ENCODE results near the gene TMEM198.

TMEM198 gene

DNA sequence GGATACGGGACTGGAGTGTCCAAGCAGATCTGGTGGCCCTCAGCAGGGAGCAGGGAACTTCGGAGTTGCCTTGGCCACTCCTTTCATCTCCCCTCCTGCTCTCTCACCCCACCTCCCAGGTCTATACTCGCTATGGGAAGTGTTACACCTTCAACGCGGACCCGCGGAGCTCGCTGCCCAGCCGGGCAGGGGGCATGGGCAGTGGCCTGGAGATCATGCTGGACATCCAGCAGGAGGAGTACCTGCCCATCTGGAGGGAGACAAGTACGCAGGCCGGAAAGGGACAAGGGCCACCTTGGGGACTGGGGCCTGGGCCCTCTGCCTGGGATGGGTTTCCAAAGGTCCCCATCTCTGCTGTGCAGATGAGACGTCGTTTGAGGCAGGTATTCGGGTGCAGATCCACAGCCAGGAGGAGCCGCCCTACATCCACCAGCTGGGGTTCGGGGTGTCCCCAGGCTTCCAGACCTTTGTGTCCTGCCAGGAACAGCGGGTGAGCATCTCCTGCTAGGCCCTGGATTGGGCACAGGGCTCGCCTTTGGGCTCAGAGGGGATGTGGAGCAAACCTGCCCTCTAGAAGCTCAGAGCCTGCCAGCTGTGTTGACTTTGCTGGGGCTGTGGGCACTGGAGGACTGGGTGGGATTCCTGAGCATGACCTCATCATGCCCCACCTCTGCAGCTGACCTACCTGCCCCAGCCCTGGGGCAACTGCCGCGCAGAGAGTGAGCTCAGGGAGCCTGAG, 12.0 kb upstream of the TMEM198 start:
- no peak overlapping the region for H3K4me3 ChIP-seq (ENCODE audit: low read length)
- H3K27me3 ChIP-seq (ENCODE audit: control insufficient read depth, insufficient read depth, low read length) = peaks cover 17% of the 10 kb centered on the region
- peaks cover 3% of the 10 kb centered on the region for H3K4me1 ChIP-seq (ENCODE audit: control insufficient read depth, low read depth, low read length)
- H3K27ac ChIP-seq (ENCODE audit: low read length) = no peak overlapping the region
- no peak overlapping the region for H3K9ac ChIP-seq (ENCODE audit: low read length)
- no peaks in the 10 kb centered on the region for H3K9me3 ChIP-seq (ENCODE audit: control insufficient read depth, low read depth, low read length)
- H3K36me3 ChIP-seq (ENCODE audit: control insufficient read depth, low read depth, low read length) = no peaks in the 10 kb centered on the region

DNA sequence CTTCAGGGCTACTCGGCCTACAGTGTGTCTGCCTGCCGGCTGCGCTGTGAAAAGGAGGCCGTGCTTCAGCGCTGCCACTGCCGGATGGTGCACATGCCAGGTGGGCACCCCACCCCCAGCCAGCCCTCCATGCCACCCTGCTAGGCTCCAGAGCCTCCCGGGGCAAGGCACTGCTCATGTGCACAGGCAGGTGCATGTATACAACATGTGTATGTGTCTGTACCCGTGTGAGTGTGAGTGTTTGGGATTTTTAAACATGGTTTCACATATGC, 11.5 kb upstream of the TMEM198 start:
- H3K27ac ChIP-seq (ENCODE audit: low read length) = no peak overlapping the region
- H3K27me3 ChIP-seq (ENCODE audit: control insufficient read depth, insufficient read depth, low read length) = peaks cover 17% of the 10 kb centered on the region
- no peaks in the 10 kb centered on the region for H3K36me3 ChIP-seq (ENCODE audit: control insufficient read depth, low read depth, low read length)
- no peak overlapping the region for H3K9ac ChIP-seq (ENCODE audit: low read length)
- H3K4me3 ChIP-seq (ENCODE audit: low read length) = no peak overlapping the region
- H3K4me1 ChIP-seq (ENCODE audit: control insufficient read depth, low read depth, low read length) = peaks cover 3% of the 10 kb centered on the region
- H3K9me3 ChIP-seq (ENCODE audit: control insufficient read depth, low read depth, low read length) = no peaks in the 10 kb centered on the region

DNA sequence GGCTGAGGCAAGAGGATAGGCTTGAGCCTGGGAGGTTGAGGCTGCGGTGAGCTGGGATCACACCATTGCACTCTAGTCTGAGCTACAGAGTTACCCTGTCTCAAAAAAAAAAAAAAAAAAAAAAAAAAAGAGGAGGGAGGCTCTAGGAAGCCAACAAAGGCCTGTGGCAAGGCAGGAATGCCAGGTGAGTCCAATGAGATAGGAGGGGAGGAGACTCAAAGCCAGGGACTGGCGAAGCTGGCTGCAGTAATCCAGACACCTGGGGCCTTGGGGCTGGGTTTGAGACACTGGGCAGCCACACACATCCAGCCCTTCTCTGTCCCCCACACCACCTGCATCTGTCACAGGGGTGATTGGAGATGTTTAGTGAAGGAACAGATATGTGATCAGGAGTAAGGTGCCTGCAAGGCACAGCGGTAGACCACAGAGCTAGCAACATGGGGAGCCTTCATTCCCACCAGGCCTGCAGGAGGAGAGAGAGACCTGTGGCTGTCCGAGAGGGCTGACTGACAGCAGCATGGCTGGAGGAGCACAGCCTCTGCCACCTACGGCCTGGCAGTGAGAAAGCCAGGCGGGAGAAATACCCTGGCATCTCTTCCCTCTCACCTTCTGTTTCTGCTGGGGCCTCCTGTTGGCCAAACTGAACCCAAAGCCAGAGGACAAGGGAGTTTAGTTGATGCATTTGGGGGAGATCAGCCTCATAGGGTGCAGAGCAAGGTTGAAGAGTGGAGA, 9.7 kb upstream of the TMEM198 start:
- H3K4me1 ChIP-seq (ENCODE audit: control insufficient read depth, low read depth, low read length) = peaks cover 18% of the 10 kb centered on the region
- peaks cover 9% of the 10 kb centered on the region for H3K27me3 ChIP-seq (ENCODE audit: control insufficient read depth, insufficient read depth, low read length)
- H3K27ac ChIP-seq (ENCODE audit: low read length) = no peak overlapping the region
- no peaks in the 10 kb centered on the region for H3K9me3 ChIP-seq (ENCODE audit: control insufficient read depth, low read depth, low read length)
- H3K36me3 ChIP-seq (ENCODE audit: control insufficient read depth, low read depth, low read length) = no peaks in the 10 kb centered on the region
- H3K9ac ChIP-seq (ENCODE audit: low read length) = no peak overlapping the region
- H3K4me3 ChIP-seq (ENCODE audit: low read length) = no peak overlapping the region

DNA sequence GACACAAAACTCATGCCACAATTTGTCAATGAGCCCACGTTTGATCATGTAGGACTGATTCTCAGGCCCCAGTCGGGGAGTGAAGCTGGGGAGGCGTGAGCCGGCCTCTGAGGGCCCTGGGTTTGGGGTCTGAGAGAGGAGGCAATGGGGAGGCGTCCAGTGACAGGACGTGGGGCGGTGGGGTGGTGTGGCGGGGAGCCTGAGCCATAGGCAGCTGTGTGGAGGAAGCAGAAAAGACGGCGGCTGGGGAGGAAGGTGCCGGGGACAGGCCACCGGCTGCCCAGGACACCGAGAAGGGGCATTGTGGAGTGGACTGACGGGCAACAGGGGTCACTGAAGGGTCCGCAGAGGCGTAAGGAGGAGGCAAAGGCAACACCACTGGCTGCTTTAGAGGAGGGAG, 7.4 kb upstream of the TMEM198 start:
- no peak overlapping the region for H3K4me3 ChIP-seq (ENCODE audit: low read length)
- H3K9me3 ChIP-seq (ENCODE audit: control insufficient read depth, low read depth, low read length) = no peaks in the 10 kb centered on the region
- H3K9ac ChIP-seq (ENCODE audit: low read length) = no peak overlapping the region
- H3K27me3 ChIP-seq (ENCODE audit: control insufficient read depth, insufficient read depth, low read length) = no peaks in the 10 kb centered on the region
- H3K4me1 ChIP-seq (ENCODE audit: control insufficient read depth, low read depth, low read length) = peaks cover 14% of the 10 kb centered on the region
- H3K27ac ChIP-seq (ENCODE audit: low read length) = no peak overlapping the region
- H3K36me3 ChIP-seq (ENCODE audit: control insufficient read depth, low read depth, low read length) = peaks cover 11% of the 10 kb centered on the region

DNA sequence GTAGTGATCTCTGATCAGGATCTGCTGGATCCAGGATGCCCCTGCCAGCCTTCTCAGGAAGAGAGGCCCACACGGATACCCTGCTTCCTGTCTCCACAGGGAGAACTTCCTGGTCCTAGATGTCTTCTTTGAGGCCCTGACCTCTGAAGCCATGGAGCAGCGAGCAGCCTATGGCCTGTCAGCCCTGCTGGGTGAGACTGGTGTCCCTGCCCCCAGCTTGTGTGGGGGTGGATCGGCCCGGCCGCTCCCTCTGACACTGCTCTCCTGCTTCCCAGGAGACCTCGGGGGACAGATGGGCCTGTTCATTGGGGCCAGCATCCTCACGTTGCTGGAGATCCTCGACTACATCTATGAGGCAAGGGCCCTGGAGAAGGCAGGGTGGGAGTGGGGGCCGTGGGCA, 6.9 kb upstream of the TMEM198 start:
- Histone ChIP-seq H3K9ac (ENCODE audit: low read length) (no peak overlapping the region), H3K27ac (ENCODE audit: low read length) (no peak overlapping the region), H3K36me3 (ENCODE audit: control insufficient read depth, low read depth, low read length) (peaks cover 11% of the 10 kb centered on the region), H3K9me3 (ENCODE audit: control insufficient read depth, low read depth, low read length) (no peaks in the 10 kb centered on the region), H3K27me3 (ENCODE audit: control insufficient read depth, insufficient read depth, low read length) (peaks cover under 1% of the 10 kb centered on the region), H3K4me3 (ENCODE audit: low read length) (no peak overlapping the region), H3K4me1 (ENCODE audit: control insufficient read depth, low read depth, low read length) (peaks cover 14% of the 10 kb centered on the region)

DNA sequence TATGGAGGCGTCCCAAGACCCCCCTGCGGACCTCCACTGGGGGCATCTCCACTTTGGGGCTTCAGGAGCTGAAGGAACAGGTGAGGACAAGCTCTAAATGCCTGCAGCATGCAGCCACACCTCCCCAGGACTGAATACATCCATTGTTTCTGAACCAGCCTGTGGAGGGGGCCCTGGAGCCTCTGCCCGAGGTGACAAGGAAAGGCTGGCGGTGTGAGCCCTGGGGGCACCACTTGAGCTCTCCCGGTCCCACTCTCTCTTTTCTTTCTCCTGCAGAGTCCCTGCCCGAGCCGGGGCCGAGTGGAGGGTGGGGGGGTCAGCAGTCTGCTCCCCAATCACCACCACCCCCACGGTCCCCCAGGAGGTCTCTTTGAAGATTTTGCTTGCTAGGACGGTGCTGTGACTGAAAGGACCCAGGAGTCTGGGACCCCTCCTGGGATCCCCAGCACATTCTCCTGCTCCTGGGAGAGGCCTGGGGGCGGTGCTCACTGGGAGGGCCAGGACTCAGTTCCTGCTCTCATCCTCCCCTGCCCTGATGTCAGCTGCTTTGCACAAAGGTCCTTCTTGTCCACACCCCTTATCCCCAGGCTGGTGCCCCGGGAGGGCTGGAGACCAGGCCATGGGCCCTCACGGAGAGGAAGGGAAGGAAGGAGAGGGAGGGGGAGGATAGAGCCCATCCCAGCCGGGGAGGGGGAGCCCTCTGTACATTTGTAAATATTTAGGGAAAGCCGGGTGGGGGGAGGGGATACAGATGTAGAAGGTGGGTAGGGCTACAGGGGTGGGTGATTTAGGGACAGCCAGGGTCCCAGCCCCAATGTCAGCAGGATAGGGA, 6.0 kb upstream of the TMEM198 start:
- H3K4me3 ChIP-seq (ENCODE audit: low read length) = no peak overlapping the region
- H3K9me3 ChIP-seq (ENCODE audit: control insufficient read depth, low read depth, low read length) = no peaks in the 10 kb centered on the region
- H3K27me3 ChIP-seq (ENCODE audit: control insufficient read depth, insufficient read depth, low read length) = peaks cover 10% of the 10 kb centered on the region
- H3K27ac ChIP-seq (ENCODE audit: low read length) = no peak overlapping the region
- H3K4me1 ChIP-seq (ENCODE audit: control insufficient read depth, low read depth, low read length) = peaks cover 20% of the 10 kb centered on the region
- H3K36me3 ChIP-seq (ENCODE audit: control insufficient read depth, low read depth, low read length) = peaks cover 11% of the 10 kb centered on the region
- H3K9ac ChIP-seq (ENCODE audit: low read length) = no peak overlapping the region

DNA sequence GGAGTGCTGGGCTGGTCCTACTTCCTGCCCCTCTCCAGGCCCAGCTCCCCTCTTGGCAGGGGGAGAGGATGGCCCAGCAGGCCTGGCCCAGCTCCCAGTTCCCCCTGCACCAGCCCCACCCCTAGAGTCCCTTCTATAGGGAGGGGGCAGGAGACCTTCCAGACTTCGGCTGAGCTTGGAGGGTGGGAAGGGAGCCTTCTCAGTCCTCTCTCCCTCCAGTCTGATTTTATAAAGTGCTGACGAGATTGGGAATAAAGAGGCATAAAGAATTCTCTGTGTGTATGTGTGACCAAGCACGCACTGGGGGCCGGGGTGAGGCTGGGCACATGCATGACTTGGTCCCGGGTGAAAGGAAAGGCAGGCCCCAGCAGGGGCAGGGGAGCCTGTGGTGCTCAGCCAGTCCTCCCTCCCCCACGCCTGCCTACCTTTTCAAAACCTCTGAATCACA, 5.3 kb upstream of the TMEM198 start:
- no peak overlapping the region for H3K27ac ChIP-seq (ENCODE audit: low read length)
- no peaks in the 10 kb centered on the region for H3K9me3 ChIP-seq (ENCODE audit: control insufficient read depth, low read depth, low read length)
- peaks cover 11% of the 10 kb centered on the region for H3K36me3 ChIP-seq (ENCODE audit: control insufficient read depth, low read depth, low read length)
- H3K4me1 ChIP-seq (ENCODE audit: control insufficient read depth, low read depth, low read length) = peaks cover 20% of the 10 kb centered on the region
- H3K9ac ChIP-seq (ENCODE audit: low read length) = no peak overlapping the region
- H3K27me3 ChIP-seq (ENCODE audit: control insufficient read depth, insufficient read depth, low read length) = peaks cover 10% of the 10 kb centered on the region
- no peak overlapping the region for H3K4me3 ChIP-seq (ENCODE audit: low read length)

DNA sequence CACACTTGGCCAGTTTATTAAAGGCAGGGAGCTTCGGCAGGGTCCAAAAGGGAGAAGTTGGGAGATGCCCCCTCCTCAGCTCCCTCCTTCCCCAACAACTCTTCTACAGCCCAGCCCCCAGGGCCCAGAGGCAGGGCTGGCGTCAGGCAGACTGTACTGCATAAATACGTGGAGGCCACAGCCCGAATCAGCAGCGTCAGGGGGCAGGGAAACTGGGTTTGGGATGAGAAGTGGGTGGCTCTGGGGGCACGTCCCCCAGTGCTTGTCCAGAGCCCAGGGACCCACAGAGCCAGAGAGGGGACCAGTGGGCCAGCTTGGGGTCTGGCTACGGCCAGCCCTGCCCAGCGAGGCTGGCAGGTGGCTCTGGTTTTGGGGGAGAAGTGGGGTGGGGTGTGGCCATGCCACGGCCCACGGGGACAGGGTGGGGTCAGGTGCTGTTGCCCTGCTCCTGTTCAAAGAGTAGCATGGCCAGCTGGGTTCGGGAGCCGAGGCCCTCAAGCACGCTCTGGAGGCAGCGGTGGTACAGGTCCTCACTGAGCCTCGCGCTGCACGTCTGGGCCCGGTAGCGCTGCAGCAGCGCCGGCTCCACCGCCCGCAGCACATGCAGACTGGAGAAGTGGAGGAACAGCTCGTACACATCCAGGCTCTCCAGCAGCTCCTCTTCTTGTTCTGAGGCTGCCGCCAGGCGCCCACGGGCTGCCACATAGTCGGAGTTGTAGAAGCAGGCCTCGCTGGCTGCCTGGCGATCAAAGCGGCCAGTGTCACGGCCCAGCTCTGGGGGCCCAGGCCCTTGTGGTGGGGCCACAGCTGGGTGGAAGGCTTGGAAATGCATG, 4.7 kb upstream of the TMEM198 start:
- H3K27me3 ChIP-seq (ENCODE audit: control insufficient read depth, insufficient read depth, low read length) = peaks cover 11% of the 10 kb centered on the region
- peaks cover 21% of the 10 kb centered on the region for H3K4me1 ChIP-seq (ENCODE audit: control insufficient read depth, low read depth, low read length)
- no peak overlapping the region for H3K27ac ChIP-seq (ENCODE audit: low read length)
- peaks cover 11% of the 10 kb centered on the region for H3K36me3 ChIP-seq (ENCODE audit: control insufficient read depth, low read depth, low read length)
- H3K9ac ChIP-seq (ENCODE audit: low read length) = no peak overlapping the region
- no peaks in the 10 kb centered on the region for H3K9me3 ChIP-seq (ENCODE audit: control insufficient read depth, low read depth, low read length)
- H3K4me3 ChIP-seq (ENCODE audit: low read length) = no peak overlapping the region

DNA sequence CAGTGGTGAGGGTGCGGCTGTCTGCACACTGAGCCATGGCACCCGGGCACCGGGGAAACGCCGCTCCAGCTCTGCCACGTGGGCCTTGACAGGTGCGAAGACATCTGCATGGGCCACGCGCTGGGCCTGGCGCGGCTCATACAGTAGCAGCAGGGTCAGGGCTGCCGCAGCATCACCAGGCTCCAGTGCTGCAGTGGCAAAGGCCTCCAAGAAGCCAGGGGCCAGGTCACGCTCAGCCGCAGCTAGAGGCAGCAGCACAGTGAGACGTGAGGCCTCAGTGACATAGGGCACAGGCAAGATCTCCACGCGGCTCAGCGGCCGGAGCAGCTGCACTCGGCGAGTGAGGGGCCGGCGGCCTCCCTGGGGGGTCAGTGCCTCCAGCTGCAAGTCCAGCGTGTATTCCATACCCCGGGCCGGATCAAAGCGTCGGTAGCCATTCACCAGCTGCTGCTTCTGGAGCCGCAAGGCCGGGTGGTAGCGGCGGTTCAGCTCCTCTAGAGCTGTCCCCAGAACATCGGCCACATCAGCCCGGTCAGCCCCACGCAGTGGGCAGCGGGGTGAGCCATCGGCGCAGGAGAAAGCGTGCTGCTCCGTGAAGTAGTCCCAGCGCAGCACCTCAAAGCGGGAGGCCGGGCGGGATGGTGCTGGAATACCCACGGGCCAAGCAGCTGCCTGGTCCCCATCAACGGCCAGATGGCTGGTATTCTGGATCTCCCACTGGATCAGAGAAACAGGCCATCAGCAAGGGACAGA, 3.7 kb upstream of the TMEM198 start:
- H3K27me3 ChIP-seq (ENCODE audit: control insufficient read depth, insufficient read depth, low read length) = peaks cover 20% of the 10 kb centered on the region
- peaks cover 25% of the 10 kb centered on the region for H3K4me1 ChIP-seq (ENCODE audit: control insufficient read depth, low read depth, low read length)
- peaks cover 11% of the 10 kb centered on the region for H3K36me3 ChIP-seq (ENCODE audit: control insufficient read depth, low read depth, low read length)
- no peaks in the 10 kb centered on the region for H3K9me3 ChIP-seq (ENCODE audit: control insufficient read depth, low read depth, low read length)
- H3K27ac ChIP-seq (ENCODE audit: low read length) = no peak overlapping the region
- H3K9ac ChIP-seq (ENCODE audit: low read length) = no peak overlapping the region
- no peak overlapping the region for H3K4me3 ChIP-seq (ENCODE audit: low read length)

DNA sequence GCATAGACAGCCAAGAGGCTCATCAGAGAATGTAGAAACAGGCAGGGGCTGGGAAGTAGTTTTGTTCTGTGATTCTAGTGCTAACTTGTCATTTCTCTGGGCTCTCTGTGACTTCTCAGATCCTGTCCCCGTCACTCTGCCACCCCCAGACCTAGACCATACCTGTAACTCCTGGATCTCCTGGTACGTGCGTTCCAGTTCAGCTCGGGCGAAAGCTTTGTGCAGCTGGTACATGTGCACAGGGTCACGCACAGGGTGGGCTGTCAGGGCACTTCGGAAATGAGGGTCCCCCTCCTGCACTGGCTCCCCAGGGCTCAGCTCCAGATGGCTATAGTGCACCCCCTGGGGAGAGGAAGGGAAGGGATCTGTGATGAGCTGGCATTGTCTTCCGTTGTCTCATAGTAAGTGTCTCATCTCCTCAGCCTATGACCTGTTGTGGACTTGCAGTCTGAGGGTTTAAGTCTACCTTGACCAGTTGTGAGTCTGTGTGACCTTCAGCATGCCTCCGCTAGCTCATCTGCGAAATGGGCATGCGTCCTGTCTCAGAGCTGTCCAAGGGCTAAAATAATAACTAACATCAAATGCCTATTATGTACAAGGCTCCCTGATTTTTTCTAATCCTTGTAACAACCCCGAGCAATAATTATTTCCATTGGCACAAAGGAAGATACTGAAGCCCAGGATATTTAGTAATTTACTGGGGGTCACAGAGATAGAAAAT, 2.9 kb upstream of the TMEM198 start:
- Histone ChIP-seq H3K9ac (ENCODE audit: low read length) (no peak overlapping the region), H3K27me3 (ENCODE audit: control insufficient read depth, insufficient read depth, low read length) (peaks cover 28% of the 10 kb centered on the region), H3K36me3 (ENCODE audit: control insufficient read depth, low read depth, low read length) (peaks cover 11% of the 10 kb centered on the region), H3K4me1 (ENCODE audit: control insufficient read depth, low read depth, low read length) (peaks cover 25% of the 10 kb centered on the region), H3K27ac (ENCODE audit: low read length) (no peak overlapping the region), H3K9me3 (ENCODE audit: control insufficient read depth, low read depth, low read length) (no peaks in the 10 kb centered on the region), H3K4me3 (ENCODE audit: low read length) (no peak overlapping the region)

Measured in iPS-18a (cell line).